ENCODE results near the gene COX14. TPM values are rescaled to one million over a fixed set of nuclear protein-coding genes. Genes with fewer than 3 reads are reported as not detected.

Gene COX14
- total RNA-seq, 1 donor from 2014 or later = 42.4 TPM

DNA sequence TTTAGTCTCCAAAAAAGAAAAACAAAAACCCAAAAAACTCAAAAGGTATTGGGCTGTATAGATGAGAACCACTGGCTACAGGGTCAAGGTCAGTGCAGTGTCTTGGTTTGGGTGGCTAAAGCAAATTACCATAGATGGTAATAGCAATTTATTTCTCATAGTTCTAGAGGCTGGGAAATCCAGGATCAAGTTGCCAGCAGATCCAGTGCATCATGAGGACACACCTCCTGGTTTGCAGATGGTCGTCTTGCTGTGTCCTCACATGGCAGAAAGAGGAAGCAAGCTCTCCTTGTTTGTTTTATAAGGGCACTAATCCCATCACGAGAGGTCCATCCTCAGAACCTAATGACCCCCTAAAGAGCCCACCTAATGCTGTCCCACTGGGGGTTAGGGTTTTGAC, 11.2 kb downstream of the COX14 start:
- ATAC-seq (ENCODE audit: low read depth) = no peak
- TF ChIP-seq CTCF (IDR thresholded peaks at IDR 0.05) = no peak
- no peaks in the 10 kb centered on the region for H3K9me3 Mint-ChIP-seq
- peaks cover 79% of the 10 kb centered on the region for H3K36me3 Mint-ChIP-seq (ENCODE audit: low read depth)
- H3K27ac Mint-ChIP-seq = no peak overlapping the region
- H3K4me3 Mint-ChIP-seq = no peak overlapping the region
- no peak for DNase-seq
- intact Hi-C loops (cut with micrococcal nuclease) = no loop called here
- peaks cover 29% of the 10 kb centered on the region for H3K4me1 Mint-ChIP-seq
- ChIA-PET CTCF (no interaction called here), POLR2A (interaction anchor here (1.0 to 1.4 kb wide), 2 partner anchors 11 to 12 kb away, joined by 4 to 5 read pairs; partner anchors contain the start of gene COX14)
- H3K27me3 Mint-ChIP-seq = no peaks in the 10 kb centered on the region

- Mint-ChIP-seq H3K9me3 (no peaks in the 10 kb centered on the region), H3K4me1 (peaks cover 32% of the 10 kb centered on the region), H3K4me3 (no peak overlapping the region), H3K27ac (no peak overlapping the region), H3K36me3 (ENCODE audit: low read depth) (peaks cover 78% of the 10 kb centered on the region), H3K27me3 (no peaks in the 10 kb centered on the region)
- ChIA-PET POLR2A (interaction anchor here (0.7 kb wide), 1 partner anchor 12 kb away, joined by 6 read pairs; no protein-coding TSS in a partner anchor), CTCF (interaction anchor here (0.8 kb wide), 1 partner anchor 16 kb away, joined by 3 read pairs; the partner anchor contains the start of gene COX14)
- no peak for DNase-seq
- intact Hi-C loops (cut with micrococcal nuclease) = loop anchor here (5.0 kb wide), 1 partner anchor 40 kb away; the partner anchor contains the start of gene SMARCD1
- ATAC-seq (ENCODE audit: low read depth) = no peak
- TF ChIP-seq CTCF (IDR thresholded peaks at IDR 0.05) = no peak
Measured at GRCh38 chr12:50127546-50127945, 15.5 kb downstream of the COX14 start.

DNA sequence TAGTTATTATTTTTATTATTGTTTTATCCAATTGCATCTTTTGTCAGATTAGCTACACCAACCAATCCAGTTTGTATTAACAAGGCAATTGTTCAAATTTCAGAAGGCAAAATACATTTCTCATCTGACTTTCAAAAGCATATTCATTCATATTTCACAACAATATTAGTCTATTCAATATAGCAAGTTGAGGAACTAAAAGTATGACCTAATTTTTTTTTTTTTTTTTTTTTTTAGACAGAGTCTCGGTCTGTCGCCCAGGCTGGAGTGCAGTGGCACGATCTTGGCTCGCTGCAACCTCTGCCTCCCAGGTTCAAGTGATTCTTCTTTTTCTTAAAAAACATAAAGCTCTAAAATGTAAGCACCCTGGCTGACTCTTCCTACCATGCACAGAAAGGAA, 17.3 kb downstream of the COX14 start:
- ChIA-PET POLR2A (interaction anchor here (0.9 to 1.4 kb wide), 2 partner anchors 17 to 38 kb away, joined by 4 to 9 read pairs; partner anchors contain the start of genes CERS5 and COX14), CTCF (interaction anchor here (0.9 to 3.3 kb wide), 4 partner anchors 18 to 185 kb away, joined by 3 to 13 read pairs (median 4); partner anchors contain the start of gene COX14)
- no peak for TF ChIP-seq CTCF (IDR thresholded peaks at IDR 0.05)
- Mint-ChIP-seq H3K27me3 (no peaks in the 10 kb centered on the region), H3K9me3 (no peaks in the 10 kb centered on the region), H3K4me1 (peaks cover 33% of the 10 kb centered on the region), H3K4me3 (no peak overlapping the region), H3K27ac (no peak overlapping the region), H3K36me3 (ENCODE audit: low read depth) (peaks cover 78% of the 10 kb centered on the region)
- no peak for DNase-seq
- ATAC-seq (ENCODE audit: low read depth) = peak; percentile 34
- intact Hi-C loops (cut with micrococcal nuclease) = loop anchor here (5.0 kb wide), 1 partner anchor 42 kb away; the partner anchor contains the start of gene SMARCD1

- Mint-ChIP-seq H3K4me3 (no peak overlapping the region), H3K36me3 (ENCODE audit: low read depth) (peaks cover 74% of the 10 kb centered on the region), H3K27me3 (no peaks in the 10 kb centered on the region), H3K27ac (peak overlapping the region; percentile 7), H3K4me1 (peaks cover 15% of the 10 kb centered on the region), H3K9me3 (no peaks in the 10 kb centered on the region)
- DNase-seq = no peak
- POLR2A ChIA-PET = interaction anchor here (0.9 to 1.7 kb wide), 4 partner anchors 20 to 39 kb away, joined by 3 to 7 read pairs (median 4); partner anchors contain the start of genes CERS5 and COX14
- CTCF ChIA-PET = interaction anchor here (0.8 to 2.1 kb wide), 13 partner anchors 14 to 182 kb away, joined by 3 to 14 read pairs (median 4); partner anchors contain the start of genes CERS5 and COX14
- TF ChIP-seq CTCF (IDR thresholded peaks at IDR 0.05) = no peak
- intact Hi-C loops (cut with micrococcal nuclease) = loop anchor here (1.0 kb wide), 1 partner anchor 43 kb away; no protein-coding TSS in a partner anchor
- no peak for ATAC-seq (ENCODE audit: low read depth)
Measured at GRCh38 chr12:50132505-50133135, 20.6 kb downstream of the COX14 start.

- Mint-ChIP-seq H3K4me3 (no peak overlapping the region), H3K36me3 (ENCODE audit: low read depth) (peaks cover 52% of the 10 kb centered on the region), H3K27me3 (no peaks in the 10 kb centered on the region), H3K4me1 (no peaks in the 10 kb centered on the region), H3K27ac (no peak overlapping the region), H3K9me3 (no peaks in the 10 kb centered on the region)
- intact Hi-C loops (cut with micrococcal nuclease) = no loop called here
- TF ChIP-seq CTCF (IDR thresholded peaks at IDR 0.05) = no peak
- ATAC-seq (ENCODE audit: low read depth) (no peak), DNase-seq (no peak)
- ChIA-PET POLR2A (interaction anchor here (0.7 kb wide), 1 partner anchor 29 kb away, joined by 16 read pairs; no protein-coding TSS in a partner anchor), CTCF (interaction anchor here (1.2 kb wide), 1 partner anchor 33 kb away, joined by 3 read pairs; no protein-coding TSS in a partner anchor)
Measured at GRCh38 chr12:50142993-50143392, 31.0 kb downstream of the COX14 start.
